Naive thymus-derived CD4-positive, alpha-beta T cell (primary cell): Measurements from ENCODE around the gene PDE8B. TPM values are rescaled to one million over a fixed set of nuclear protein-coding genes. Genes with fewer than 3 reads are reported as not detected.

ENCODE experiments used
- ATAC-seq: fragments of 150-1000 bp; cut with Tn5 transposase; 2 replicates; pipeline ENCODE4 v1.10.0; 2021; ENCODE audit warnings: mild to moderate bottlenecking, moderate library complexity
- CTCF ChIA-PET: fragments of 350-600 bp; sonication (Branson Sonifier 250); formaldehyde crosslinking; loops from one replicate; lab custom pipeline; 2021; ENCODE audit warnings: antibody characterized with exemption; lab: Charles Lee
- POLR2A ChIA-PET: fragments of 350-600 bp; sonication (Branson Sonifier 250); formaldehyde crosslinking; loops from one replicate; lab custom pipeline; 2021; ENCODE audit warnings: antibody characterized with exemption, inconsistent platforms; lab: Charles Lee
- DNase-seq, 9 donors: peaks; one replicate each; pipeline versions ENCODE4 v3.0.0 to v3.0.0-alpha.2; 2020 to 2022; ENCODE audit warnings: mixed read lengths in 1 of 9
- H3K27ac ChIP-seq: one replicate; pipeline ENCODE4 v1.7.0; 2013; ENCODE audit warnings: mild to moderate bottlenecking, low read depth, low read length, moderate library complexity
- H3K27me3 ChIP-seq, 2 donors: one replicate each; pipeline ENCODE4 v1.7.0; 2013; ENCODE audit warnings: low read length in 2 of 2, mild to moderate bottlenecking in 2 of 2, moderate library complexity in 2 of 2; ENCODE audit not compliant: control insufficient read depth in 2 of 2, insufficient read depth in 2 of 2
- H3K36me3 ChIP-seq, 3 experiments: 1 replicate in 2 of 3; 2 replicates in 1 of 3; pipeline ENCODE4 v1.7.0; 2013; ENCODE audit warnings: low read length in 3 of 3, mild to moderate bottlenecking in 3 of 3, moderate library complexity in 1 of 3; ENCODE audit not compliant: insufficient read depth in 3 of 3, control insufficient read depth in 2 of 3
- H3K4me1 ChIP-seq, 2 donors: one replicate each; pipeline ENCODE4 v1.7.0; 2013; ENCODE audit warnings: low read length in 2 of 2, mild to moderate bottlenecking in 2 of 2, moderate library complexity in 1 of 2; ENCODE audit not compliant: control insufficient read depth in 2 of 2, insufficient read depth in 2 of 2
- H3K4me3 ChIP-seq: 2 replicates; pipeline ENCODE4 v1.7.0; 2013; ENCODE audit warnings: mild to moderate bottlenecking, low read length
- H3K9me3 ChIP-seq, 3 experiments: 1 replicate in 2 of 3; 2 replicates in 1 of 3; pipeline ENCODE4 v1.7.0; 2013; ENCODE audit warnings: low read length in 3 of 3; ENCODE audit not compliant: control insufficient read depth in 2 of 3
- H3K27ac Mint-ChIP-seq, 9 donors: one replicate each; pipeline ENCODE4 v1.8.0; 2020 to 2022; ENCODE audit warnings: mixed read lengths in 9 of 9, mild to moderate bottlenecking in 8 of 9, moderate library complexity in 5 of 9, inconsistent platforms in 2 of 9
- H3K27me3 Mint-ChIP-seq, 5 donors: one replicate each; pipeline ENCODE4 v1.8.0; 2021 to 2022; ENCODE audit warnings: mixed read lengths in 5 of 5, mild to moderate bottlenecking in 1 of 5
- H3K36me3 Mint-ChIP-seq, 5 donors: one replicate each; pipeline ENCODE4 v1.8.0; 2020 to 2022; ENCODE audit warnings: mixed read lengths in 5 of 5, mild to moderate bottlenecking in 3 of 5, inconsistent platforms in 1 of 5
- H3K4me1 Mint-ChIP-seq, 7 donors: one replicate each; pipeline ENCODE4 v1.8.0; 2020 to 2022; ENCODE audit warnings: mixed read lengths in 7 of 7, mild to moderate bottlenecking in 3 of 7, inconsistent platforms in 1 of 7
- H3K4me3 Mint-ChIP-seq, 10 donors: one replicate each; pipeline ENCODE4 v1.8.0; 2020 to 2022; ENCODE audit warnings: mild to moderate bottlenecking in 10 of 10, mixed read lengths in 10 of 10, moderate library complexity in 6 of 10, inconsistent platforms in 2 of 10
- H3K9me3 Mint-ChIP-seq, 11 donors: one replicate each; pipeline ENCODE4 v1.8.0; 2020 to 2022; ENCODE audit warnings: mixed read lengths in 11 of 11, mild to moderate bottlenecking in 4 of 11, inconsistent platforms in 1 of 11, moderate library complexity in 1 of 11
- intact Hi-C, 2 donors: fragments of 100-400 bp; cut with micrococcal nuclease; formaldehyde crosslinking; loops; one replicate each; pipeline ENCODE4 v1.15.1; 2023
- polyA plus RNA-seq, 2 donors: library from polyadenylated mRNA; unstranded; fragments of 300-500 nt; fragmentation: Illumina TruSeq; gene quantifications; one replicate each; pipeline ENCODE4 v1.2.3, GENCODE V29; 2021
- total RNA-seq, 6 experiments: library from RNA in 5 of 6; stranded (reverse) in 5 of 6; gene quantifications; 1 replicate in 5 of 6; 2 replicates in 1 of 6; pipeline ENCODE4 v1.2.3 and lab custom pipeline; 2021 to 2026

Gene PDE8B
- total and polyA plus RNA-seq, 7 experiments from 2014 or later = 0.02 to 1.2 TPM; not detected in 5

GRCh38 chr5:77177576-77177975 is 32.9 kb upstream of the PDE8B start:
- Histone ChIP-seq H3K36me3 (no peaks in the 10 kb centered on the region), H3K27ac (no peak overlapping the region), H3K4me1 (no peaks in the 10 kb centered on the region), H3K4me3 (no peak overlapping the region), H3K9me3 (no peaks in the 10 kb centered on the region), H3K27me3 (peaks cover 5 to 9% of the 10 kb centered on the region in 2 donors)
- peak overlapping the region in 1 of 9 donors; percentile 57 for H3K27ac Mint-ChIP-seq
- ChIA-PET POLR2A (no interaction called here), CTCF (no interaction called here)
- H3K27me3 Mint-ChIP-seq = peaks cover 22 to 42% (median 34%) of the 10 kb centered on the region in 5 donors
- no peak overlapping the region for H3K4me3 Mint-ChIP-seq
- no peak for DNase-seq
- H3K36me3 Mint-ChIP-seq = no peaks in the 10 kb centered on the region
- ATAC-seq = no peak
- intact Hi-C loops = no loop called here
- H3K4me1 Mint-ChIP-seq = peaks cover 0 to 8% (median 0%) of the 10 kb centered on the region in 7 donors
- peaks cover 0 to 2% (median 0%) of the 10 kb centered on the region in 11 donors for H3K9me3 Mint-ChIP-seq

- Mint-ChIP-seq H3K4me1 (peaks cover 0 to 8% (median 0%) of the 10 kb centered on the region in 7 donors), H3K27ac (no peak overlapping the region), H3K4me3 (peak overlapping the region in 6 of 10 donors; percentile 18 to 67 (median 46)), H3K9me3 (peaks cover 0 to 7% (median 2%) of the 10 kb centered on the region in 11 donors), H3K27me3 (peaks cover 34 to 62% (median 52%) of the 10 kb centered on the region in 5 donors), H3K36me3 (no peaks in the 10 kb centered on the region)
- Histone ChIP-seq H3K27ac (no peak overlapping the region), H3K36me3 (no peaks in the 10 kb centered on the region), H3K27me3 (peaks cover 5 to 9% of the 10 kb centered on the region in 2 donors), H3K9me3 (no peaks in the 10 kb centered on the region), H3K4me3 (no peak overlapping the region), H3K4me1 (no peaks in the 10 kb centered on the region)
- CTCF ChIA-PET = no interaction called here
- intact Hi-C loops = no loop called here
- POLR2A ChIA-PET = no interaction called here
- ATAC-seq (peak; percentile 42), DNase-seq (no peak)
Measured at GRCh38 chr5:77180167-77181081, 30.1 kb upstream of the PDE8B start.

GRCh38 chr5:77181173-77181572 is 29.3 kb upstream of the PDE8B start:
- Histone ChIP-seq H3K27me3 (peaks cover 5 to 9% of the 10 kb centered on the region in 2 donors), H3K4me1 (no peaks in the 10 kb centered on the region), H3K9me3 (no peaks in the 10 kb centered on the region), H3K4me3 (no peak overlapping the region), H3K36me3 (no peaks in the 10 kb centered on the region), H3K27ac (no peak overlapping the region)
- peaks cover 0 to 8% (median 0%) of the 10 kb centered on the region in 7 donors for H3K4me1 Mint-ChIP-seq
- DNase-seq (no peak), ATAC-seq (peak; percentile 24)
- H3K9me3 Mint-ChIP-seq = peaks cover 0 to 8% (median 2%) of the 10 kb centered on the region in 11 donors
- H3K27ac Mint-ChIP-seq = no peak overlapping the region
- H3K36me3 Mint-ChIP-seq = no peaks in the 10 kb centered on the region
- peaks cover 34 to 62% (median 52%) of the 10 kb centered on the region in 5 donors for H3K27me3 Mint-ChIP-seq
- ChIA-PET POLR2A (no interaction called here), CTCF (no interaction called here)
- H3K4me3 Mint-ChIP-seq = peak overlapping the region in 7 of 10 donors; percentile 4 to 67 (median 56)
- intact Hi-C loops = no loop called here

GRCh38 chr5:77181596-77182304 is 28.7 kb upstream of the PDE8B start:
- H3K9me3 Mint-ChIP-seq = peaks cover 0 to 8% (median 2%) of the 10 kb centered on the region in 11 donors
- peak overlapping the region in 1 of 10 donors; percentile 6 for H3K4me3 Mint-ChIP-seq
- Histone ChIP-seq H3K27ac (no peak overlapping the region), H3K4me1 (no peaks in the 10 kb centered on the region), H3K4me3 (no peak overlapping the region), H3K27me3 (peaks cover 5 to 9% of the 10 kb centered on the region in 2 donors), H3K36me3 (no peaks in the 10 kb centered on the region), H3K9me3 (no peaks in the 10 kb centered on the region)
- peak overlapping the region in 1 of 9 donors; percentile 37 for H3K27ac Mint-ChIP-seq
- peaks cover 0 to 8% (median 0%) of the 10 kb centered on the region in 7 donors for H3K4me1 Mint-ChIP-seq
- intact Hi-C loops = no loop called here
- no peak for DNase-seq
- ChIA-PET POLR2A (no interaction called here), CTCF (no interaction called here)
- peaks cover 34 to 62% (median 54%) of the 10 kb centered on the region in 5 donors for H3K27me3 Mint-ChIP-seq
- no peak for ATAC-seq
- H3K36me3 Mint-ChIP-seq = no peaks in the 10 kb centered on the region

- ChIA-PET POLR2A (no interaction called here), CTCF (no interaction called here)
- Mint-ChIP-seq H3K4me3 (no peak overlapping the region), H3K36me3 (no peaks in the 10 kb centered on the region), H3K9me3 (peaks cover 0 to 8% (median 2%) of the 10 kb centered on the region in 11 donors), H3K27ac (no peak overlapping the region), H3K4me1 (peaks cover 0 to 8% (median 0%) of the 10 kb centered on the region in 7 donors), H3K27me3 (peaks cover 34 to 66% (median 54%) of the 10 kb centered on the region in 5 donors)
- H3K27ac ChIP-seq = no peak overlapping the region
- H3K4me1 ChIP-seq = no peaks in the 10 kb centered on the region
- no peak for DNase-seq
- no peak overlapping the region for H3K4me3 ChIP-seq
- no peak for ATAC-seq
- H3K27me3 ChIP-seq = peaks cover 5 to 9% of the 10 kb centered on the region in 2 donors
- H3K9me3 ChIP-seq = no peaks in the 10 kb centered on the region
- intact Hi-C loops = no loop called here
- H3K36me3 ChIP-seq = no peaks in the 10 kb centered on the region
Measured at GRCh38 chr5:77182367-77182766, 28.1 kb upstream of the PDE8B start.

GRCh38 chr5:77186652-77187370 is 23.7 kb upstream of the PDE8B start:
- Mint-ChIP-seq H3K4me1 (no peaks in the 10 kb centered on the region), H3K9me3 (peaks cover 0 to 8% (median 2%) of the 10 kb centered on the region in 11 donors), H3K36me3 (no peaks in the 10 kb centered on the region), H3K27ac (no peak overlapping the region), H3K27me3 (peaks cover 18 to 42% (median 33%) of the 10 kb centered on the region in 5 donors), H3K4me3 (no peak overlapping the region)
- DNase-seq (no peak), ATAC-seq (no peak)
- Histone ChIP-seq H3K9me3 (no peaks in the 10 kb centered on the region), H3K4me3 (no peak overlapping the region), H3K27me3 (no peaks in the 10 kb centered on the region), H3K27ac (no peak overlapping the region), H3K36me3 (no peaks in the 10 kb centered on the region), H3K4me1 (no peaks in the 10 kb centered on the region)
- CTCF ChIA-PET = interaction anchor here (0.6 kb wide), 1 partner anchor 80 kb away, joined by 3 read pairs; no protein-coding TSS in a partner anchor
- intact Hi-C loops = no loop called here
- POLR2A ChIA-PET = no interaction called here
